HepG2 (cell line): ENCODE data around the gene GGA1. TPM values are rescaled to one million over a fixed set of nuclear protein-coding genes. Genes with fewer than 3 reads are reported as not detected.

Experiments used
- CTCF ChIP-seq: sonication (generic); formaldehyde crosslinking; IDR thresholded peaks from 2 replicates; pipeline ENCODE4 v1.5.0; 2020; ENCODE audit warnings: mild to moderate bottlenecking, missing genetic modification reagents, moderate library complexity
- DNMT3B ChIP-seq: conservative IDR thresholded peaks from 2 replicates; pipeline ENCODE4 v1.6.1; 2016; ENCODE audit warnings: missing biosample characterization, control low read depth
- DR1 ChIP-seq: sonication (generic); formaldehyde crosslinking; IDR thresholded peaks from 2 replicates; pipeline ENCODE4 v1.8.0; 2021; ENCODE audit warnings: mild to moderate bottlenecking, missing genetic modification reagents, inconsistent platforms
- HNF1B ChIP-seq: sonication (generic); formaldehyde crosslinking; IDR thresholded peaks from 2 replicates; pipeline ENCODE4 v1.5.1; 2020; ENCODE audit warnings: mild to moderate bottlenecking, moderate library complexity, missing genetic modification reagents
- IKZF4 ChIP-seq: sonication (generic); formaldehyde crosslinking; IDR thresholded peaks from 2 replicates; pipeline ENCODE4 v1.5.1; 2020; ENCODE audit warnings: borderline replicate concordance, mild to moderate bottlenecking, low read depth, missing genetic modification reagents; ENCODE audit errors: not compliant biosample characterization
- JUN ChIP-seq: sonication (generic); formaldehyde crosslinking; IDR thresholded peaks from 2 replicates; pipeline ENCODE4 v1.4.0; 2020; ENCODE audit warnings: mild to moderate bottlenecking, missing genetic modification reagents
- MAFF ChIP-seq: IDR thresholded peaks from 2 replicates; pipeline ENCODE4 v1.6.1; 2011; ENCODE audit warnings: low read depth, low read length, improper control_type of control experiment
- PAF1 ChIP-seq: IDR thresholded peaks from 2 replicates; pipeline ENCODE4 v1.6.1; 2016; ENCODE audit warnings: missing genetic modification reagents, missing compliant biosample characterization
- SNAPC5 ChIP-seq: sonication (generic); formaldehyde crosslinking; IDR thresholded peaks from 2 replicates; pipeline ENCODE4 v1.8.1; 2023; ENCODE audit warnings: mild to moderate bottlenecking, missing genetic modification reagents, borderline replicate concordance
- SP140L ChIP-seq: sonication (generic); formaldehyde crosslinking; IDR thresholded peaks from 2 replicates; pipeline ENCODE4 v1.4.0; 2020; ENCODE audit warnings: missing genetic modification reagents, borderline replicate concordance
- TAF15 ChIP-seq: fragments of 200-400 bp; formaldehyde crosslinking; IDR thresholded peaks from one replicate; pipeline ENCODE4 v1.6.1; 2018; ENCODE audit warnings: mild to moderate bottlenecking, low read depth, low read length; ENCODE audit not compliant: poor library complexity, severe bottlenecking
- USF2 ChIP-seq, 2 experiments: sonication (generic) in 1 of 2; formaldehyde crosslinking in 1 of 2; IDR thresholded peaks; 2 replicates each; pipeline versions ENCODE4 v1.5.1 to v1.6.1; 2011 to 2020; ENCODE audit warnings: borderline replicate concordance in 1 of 2, low read depth in 1 of 2, low read length in 1 of 2, mild to moderate bottlenecking in 1 of 2, missing genetic modification reagents in 1 of 2, moderate library complexity in 1 of 2
- ZBTB46 ChIP-seq: sonication (generic); formaldehyde crosslinking; IDR thresholded peaks from 2 replicates; pipeline ENCODE4 v1.4.0; 2020; ENCODE audit warnings: mild to moderate bottlenecking, missing genetic modification reagents, borderline replicate concordance
- ZIK1 ChIP-seq: sonication (generic); formaldehyde crosslinking; IDR thresholded peaks from 2 replicates; pipeline ENCODE4 v1.5.0; 2020; ENCODE audit warnings: mild to moderate bottlenecking, low read depth, missing genetic modification reagents, borderline replicate concordance
- ZNF468 ChIP-seq: sonication (generic); formaldehyde crosslinking; IDR thresholded peaks from 2 replicates; pipeline ENCODE4 v1.8.0; 2022; ENCODE audit warnings: mild to moderate bottlenecking, moderate library complexity, missing genetic modification reagents
- ZNF558 ChIP-seq: sonication (generic); formaldehyde crosslinking; IDR thresholded peaks from 2 replicates; pipeline ENCODE4 v1.9.0; 2022; ENCODE audit warnings: mild to moderate bottlenecking, missing genetic modification reagents, borderline replicate concordance
- ZNF704 ChIP-seq: sonication (generic); formaldehyde crosslinking; IDR thresholded peaks from 2 replicates; pipeline ENCODE4 v1.8.1; 2023; ENCODE audit warnings: mild to moderate bottlenecking, inconsistent platforms, moderate library complexity, missing genetic modification reagents, borderline replicate concordance
- ZNF883 ChIP-seq: sonication (generic); formaldehyde crosslinking; IDR thresholded peaks from 2 replicates; pipeline ENCODE4 v1.5.1; 2020; ENCODE audit warnings: mild to moderate bottlenecking, missing genetic modification reagents; ENCODE audit errors: not compliant biosample characterization
- polyA plus RNA-seq, 8 experiments: library from polyadenylated mRNA; depleted of rRNA in 3 of 8; stranded (reverse) in 7 of 8; unstranded in 1 of 8; fragments of >200 nt; fragmentation: Illumina TruSeq in 4 of 8; extraction: Trizol in 4 of 8; gene quantifications; 2 replicates each; pipeline versions ENCODE4 v1.2.1 to v1.2.3, GENCODE V29; 2011 to 2016; ENCODE audit warnings: low read depth in 4 of 8, missing spikeins in 1 of 8, mixed read lengths in 1 of 8; ENCODE audit not compliant: insufficient read depth in 1 of 8
- total RNA-seq, 5 experiments: library from RNA; depleted of rRNA; stranded (reverse); fragments of >200 nt; fragmentation: Illumina TruSeq; extraction: Trizol; gene quantifications; 2 replicates each; pipeline ENCODE4 v1.2.3, GENCODE V29; 2016; ENCODE audit warnings: low read depth in 1 of 5

Gene GGA1
- total and polyA plus RNA-seq, 2 of the 13 experiments (the other 11 are each of a cell fraction or from before 2014, with no cell fraction given): 29.1 to 87.2 TPM

- no peak for TF ChIP-seq USF2 (IDR thresholded peaks at IDR 0.05; ENCODE audit: low read depth, low read length)
- TF ChIP-seq USF2 (CRISPR knock-in tag; IDR thresholded peaks at IDR 0.05; ENCODE audit: borderline replicate concordance): no peak
- no peak; the same call in 1 of the 2 replicates for TF ChIP-seq DNMT3B
- no peak for TF ChIP-seq ZNF704
- no peak for TF ChIP-seq ZBTB46 (CRISPR knock-in tag)
- peak; percentile 70 for TF ChIP-seq HNF1B (CRISPR knock-in tag)
- no peak for TF ChIP-seq TAF15
- TF ChIP-seq DR1 (CRISPR knock-in tag): 0 out of 2 replicates have a peak, but pooled peaks have one; percentile 37
- TF ChIP-seq SNAPC5 (CRISPR knock-in tag): no peak
- TF ChIP-seq PAF1: no peak
- 0 out of 2 replicates have a peak, but pooled peaks have one; percentile 44 for TF ChIP-seq SP140L
- no peak for TF ChIP-seq IKZF4 (CRISPR knock-in tag)
- no peak for TF ChIP-seq ZIK1
- TF ChIP-seq CTCF (CRISPR knock-in tag): no peak
- no peak for TF ChIP-seq ZNF558 (CRISPR knock-in tag)
- TF ChIP-seq ZNF883 (CRISPR knock-in tag): no peak
- TF ChIP-seq JUN: no peak
- no peak for TF ChIP-seq ZNF468 (CRISPR knock-in tag)
- TF ChIP-seq MAFF: no peak
Measured at GRCh38 chr22:37608477-37609239, at the start of gene GGA1 (continued).
